GM19467 (cell line): ENCODE data around the gene CLEC4E.
"Not testable (repeated sequence)": the region's sequence is repeated elsewhere in the genome, so short reads cannot be mapped to it uniquely, and the experiment has no call there.

Source experiments
- ATAC-seq: cut with Tn5 transposase; IDR thresholded peaks from one replicate; pipeline ENCODE4 v1.9.1; 2021; ENCODE audit warnings: mild to moderate bottlenecking, moderate library complexity; ENCODE audit not compliant: unreplicated experiment

The CLEC4E gene, protein sequence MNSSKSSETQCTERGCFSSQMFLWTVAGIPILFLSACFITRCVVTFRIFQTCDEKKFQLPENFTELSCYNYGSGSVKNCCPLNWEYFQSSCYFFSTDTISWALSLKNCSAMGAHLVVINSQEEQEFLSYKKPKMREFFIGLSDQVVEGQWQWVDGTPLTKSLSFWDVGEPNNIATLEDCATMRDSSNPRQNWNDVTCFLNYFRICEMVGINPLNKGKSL

GRCh38 chr12:8540831-8541230 is at the start of gene CLEC4E:
CLEC4E (minus strand) TSS chr12:8540905; CDS start chr12:8540797, 108 bp downstream.
- not testable (repeated sequence) for ATAC-seq

DNA sequence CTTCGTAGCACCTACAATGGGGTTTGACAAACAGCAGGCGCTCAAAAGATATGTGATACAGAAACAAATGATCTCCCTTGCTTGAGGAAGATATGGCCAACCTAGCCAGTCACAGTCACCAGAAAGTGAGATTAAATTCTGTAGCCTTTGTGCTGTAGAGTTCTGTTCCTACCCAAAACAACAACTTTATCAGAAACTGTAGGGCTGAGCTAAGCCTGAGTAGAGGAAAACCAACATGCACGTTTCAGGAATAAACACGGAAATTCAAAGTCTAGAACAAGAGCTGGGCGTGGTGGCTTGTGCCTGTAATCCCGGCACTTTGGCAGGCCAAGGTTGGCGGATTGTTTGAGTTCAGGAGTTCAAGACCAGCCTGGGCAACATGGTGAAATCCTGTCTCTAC is 49.0 kb upstream of the CLEC4E start:
- no peak for ATAC-seq

DNA sequence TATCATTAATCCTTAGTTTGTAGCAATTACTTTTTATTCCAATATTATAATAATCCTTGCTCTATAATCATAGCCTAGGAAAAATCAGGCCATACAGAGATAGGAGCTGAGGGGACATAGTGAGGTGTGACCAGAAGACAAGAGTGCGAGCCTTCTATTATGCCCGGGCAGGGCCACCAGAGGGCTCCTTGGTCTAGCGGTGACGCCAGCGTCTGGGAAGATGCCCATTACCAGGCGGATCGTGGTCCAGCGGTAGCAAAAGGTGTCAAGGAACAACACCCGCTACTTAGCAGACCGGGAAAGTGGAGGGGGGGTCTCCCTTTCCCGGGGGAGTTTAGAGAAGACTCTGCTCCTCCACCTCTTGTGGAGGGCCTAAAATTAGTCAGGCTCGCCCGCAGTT is 43.8 kb upstream of the CLEC4E start:
- ATAC-seq, result not testable (repeated sequence)

DNA sequence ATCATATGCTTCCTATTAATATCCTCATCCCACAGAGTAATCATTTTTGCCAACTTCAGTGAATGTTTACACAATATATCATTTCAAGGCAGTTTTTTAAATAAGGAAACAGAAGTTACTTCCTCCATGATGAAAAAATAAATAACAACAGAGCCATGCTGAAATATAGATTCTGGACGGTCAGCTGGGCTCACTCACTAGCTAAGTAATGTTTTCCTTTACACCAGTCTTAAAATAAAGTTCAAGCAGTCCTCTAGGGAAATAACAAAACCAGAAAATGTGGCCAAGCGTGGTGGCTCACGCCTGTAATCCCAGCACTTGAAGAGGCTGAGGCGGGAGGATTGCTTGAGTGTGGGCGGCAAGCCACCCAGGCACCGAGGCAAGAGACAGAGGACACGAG is 43.3 kb upstream of the CLEC4E start:
- no peak for ATAC-seq

GRCh38 chr12:8581098-8581784 is 40.5 kb upstream of the CLEC4E start:
- no peak for ATAC-seq

DNA sequence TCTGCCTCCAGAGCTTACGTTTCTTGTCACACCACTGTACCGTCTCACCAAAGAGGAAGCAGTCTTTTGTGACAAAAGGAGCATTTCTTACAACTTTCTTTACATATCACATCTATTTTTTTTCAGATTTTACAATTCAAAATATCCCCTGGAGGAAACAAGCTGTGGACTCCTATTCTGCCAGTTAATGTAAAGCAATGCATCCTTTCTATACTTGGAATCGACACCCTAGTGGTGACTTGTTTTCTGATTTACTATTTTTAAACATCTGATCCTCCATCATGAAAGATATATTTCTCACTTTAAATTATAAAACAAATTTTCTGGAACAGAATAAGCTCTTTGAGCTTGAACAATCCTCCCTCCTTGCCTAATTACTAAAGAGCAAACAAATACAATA is 37.2 kb upstream of the CLEC4E start:
- ATAC-seq, result no peak

GRCh38 chr12:8572507-8572906 is 31.8 kb upstream of the CLEC4E start:
- ATAC-seq, result no peak

- ATAC-seq, result no peak
These were observed 25.8 kb upstream of the CLEC4E start for GRCh38 chr12:8566525-8566924.

DNA sequence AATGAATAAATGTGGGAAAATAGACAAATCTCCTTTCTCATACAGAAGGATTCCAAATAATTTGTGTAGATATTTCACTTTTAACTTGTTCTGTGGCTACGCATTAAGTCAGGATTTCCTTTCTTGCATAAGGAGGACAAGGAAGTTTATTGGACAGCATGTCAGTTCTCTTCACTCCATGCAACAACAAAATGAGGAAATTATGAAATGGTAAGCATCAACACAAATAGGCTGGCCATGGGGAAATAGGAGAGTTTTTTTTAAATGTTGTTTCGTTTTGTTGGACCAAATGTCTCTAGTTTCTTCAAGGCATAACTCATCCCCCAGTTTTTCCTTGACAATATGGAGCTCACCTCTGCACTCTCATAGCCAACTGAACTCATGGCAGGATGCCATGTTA is 25.3 kb upstream of the CLEC4E start:
- not testable (repeated sequence) for ATAC-seq

DNA sequence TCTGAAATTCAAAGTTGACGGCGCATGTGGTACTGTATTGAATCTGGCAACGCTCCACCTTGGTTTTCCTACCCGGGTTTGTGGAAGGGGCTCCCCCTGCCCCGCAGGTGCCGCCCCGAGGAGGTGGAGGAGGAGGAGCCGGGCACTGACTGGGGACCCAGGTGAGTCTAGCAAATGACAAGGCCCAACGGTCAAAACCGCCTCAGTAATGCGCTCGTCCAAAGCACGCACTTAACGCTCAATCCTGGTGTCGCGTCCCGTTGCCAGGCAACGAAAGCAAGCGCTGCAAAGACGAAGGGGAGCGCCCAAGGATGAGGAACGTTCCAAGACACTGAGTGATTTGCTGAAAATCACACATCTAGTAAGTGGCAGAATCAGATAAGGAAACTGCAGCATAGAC is 24.0 kb upstream of the CLEC4E start:
- ATAC-seq, result no peak

DNA sequence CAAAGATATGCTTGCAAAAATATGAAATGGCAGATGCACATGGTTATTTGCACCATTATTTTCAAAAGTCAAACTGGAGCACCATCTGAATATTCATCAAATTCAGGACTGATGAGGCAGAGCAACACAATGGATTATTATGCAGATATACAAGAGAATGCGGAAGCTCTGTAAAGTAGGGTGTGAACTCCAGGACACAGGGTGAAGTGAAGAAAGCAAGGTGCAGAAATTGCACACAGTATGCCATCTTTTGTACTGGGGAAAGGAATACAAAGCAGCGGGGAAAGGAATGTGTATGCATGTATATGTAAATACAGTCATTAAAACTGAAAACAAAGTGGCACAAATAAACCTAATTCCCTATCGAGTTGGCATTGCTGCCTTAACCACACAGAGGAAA is 22.7 kb upstream of the CLEC4E start:
- ATAC-seq, result no peak

DNA sequence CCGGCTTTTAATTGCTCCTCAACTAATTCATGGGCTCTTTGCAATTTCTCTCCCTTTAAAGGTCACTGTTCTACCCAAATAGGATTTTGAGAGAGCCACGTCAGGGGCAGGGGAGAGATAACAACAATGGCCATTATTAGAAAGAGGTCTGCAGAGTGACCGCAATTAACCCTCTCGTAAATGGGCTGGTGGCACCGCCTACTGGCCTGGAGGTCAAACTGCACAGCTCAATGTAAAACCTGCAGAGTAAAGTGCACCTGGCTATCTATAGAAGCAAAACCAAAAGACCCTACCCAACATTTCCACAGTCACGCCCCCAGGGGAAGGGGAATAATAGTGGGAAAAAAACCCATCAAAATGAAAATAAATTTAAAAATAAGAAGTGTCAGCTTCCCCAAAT is 21.6 kb upstream of the CLEC4E start:
- ATAC-seq, result no peak

- ATAC-seq, result no peak
These were observed 20.3 kb upstream of the CLEC4E start for GRCh38 chr12:8561011-8561410.

DNA sequence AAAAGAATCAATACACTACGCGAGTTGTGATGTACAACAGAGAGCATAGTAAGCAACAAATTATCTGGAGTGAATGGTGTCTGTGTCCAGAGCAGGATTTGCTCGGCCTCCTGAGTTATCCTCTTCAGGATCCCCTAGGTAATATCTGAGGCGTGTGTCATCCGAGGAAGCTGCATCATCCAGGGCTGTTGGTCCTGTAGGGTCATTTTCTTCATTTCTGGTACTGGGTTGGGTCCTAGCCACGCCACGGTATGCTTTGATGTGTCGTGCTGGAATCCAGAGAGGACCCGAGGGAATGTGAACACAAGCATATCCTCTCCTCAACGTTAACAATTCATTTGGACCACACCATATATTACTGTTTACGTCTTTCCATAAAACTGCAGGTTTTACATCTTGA is 19.0 kb upstream of the CLEC4E start:
- no peak for ATAC-seq

- ATAC-seq, result no peak
These were observed 15.9 kb upstream of the CLEC4E start for GRCh38 chr12:8556531-8557097.

DNA sequence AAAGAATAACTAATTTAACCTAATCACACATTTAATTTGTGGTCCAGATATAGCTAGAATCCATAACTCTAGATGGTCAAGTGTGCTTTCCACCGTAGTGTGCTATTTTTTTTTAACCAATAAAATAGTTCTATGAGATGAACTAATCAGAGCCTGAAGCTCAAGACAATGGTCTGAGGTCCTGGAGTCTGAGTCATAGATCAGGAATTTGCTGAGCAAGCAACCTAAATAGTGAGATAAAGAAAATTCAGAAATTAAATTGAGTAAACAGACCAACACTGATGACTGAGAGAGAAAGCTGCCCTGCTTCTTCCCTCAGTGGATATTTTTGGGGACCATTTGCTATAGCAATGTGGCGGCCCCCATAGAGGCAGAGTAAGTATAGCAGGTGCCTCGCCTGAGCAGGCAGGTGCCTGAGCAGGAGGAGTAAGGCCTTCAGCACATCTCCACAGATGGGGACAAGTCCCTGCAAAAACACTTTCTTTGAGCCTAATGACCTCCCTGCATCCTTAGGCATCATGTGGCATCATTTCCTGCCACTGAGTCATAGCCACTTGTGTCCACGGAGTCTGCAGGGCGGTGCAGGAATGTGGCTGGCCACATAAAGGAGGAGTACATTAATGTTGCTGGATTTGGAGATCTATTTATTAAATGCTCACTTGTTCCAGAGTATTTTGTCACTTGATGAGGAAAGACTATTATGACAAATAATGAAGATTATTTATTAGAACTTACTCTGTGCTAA is 13.9 kb upstream of the CLEC4E start:
- ATAC-seq, result no peak

GRCh38 chr12:8553088-8553627 is 12.5 kb upstream of the CLEC4E start:
- ATAC-seq, result no peak

DNA sequence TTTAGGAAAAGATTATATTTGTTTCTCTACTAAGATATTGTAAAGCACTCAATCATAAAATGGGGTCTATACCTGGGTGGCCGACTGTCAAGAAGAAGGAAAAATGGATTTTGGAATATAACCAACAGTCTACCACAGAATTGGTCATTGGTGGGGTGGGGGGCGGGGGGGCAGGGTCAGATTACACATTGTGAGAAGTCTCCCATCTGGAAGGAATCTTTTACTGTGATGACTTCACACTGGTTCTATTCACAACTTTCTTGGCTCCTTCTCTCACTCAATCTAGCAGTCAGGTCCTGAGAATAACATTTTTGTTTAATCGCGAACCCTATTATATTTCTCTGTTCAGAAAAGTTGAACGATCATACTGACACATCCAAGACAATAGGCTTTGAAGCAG is 8.7 kb upstream of the CLEC4E start:
- ATAC-seq, result no peak

GRCh38 chr12:8548192-8548591 is 7.5 kb upstream of the CLEC4E start:
- no peak for ATAC-seq

DNA sequence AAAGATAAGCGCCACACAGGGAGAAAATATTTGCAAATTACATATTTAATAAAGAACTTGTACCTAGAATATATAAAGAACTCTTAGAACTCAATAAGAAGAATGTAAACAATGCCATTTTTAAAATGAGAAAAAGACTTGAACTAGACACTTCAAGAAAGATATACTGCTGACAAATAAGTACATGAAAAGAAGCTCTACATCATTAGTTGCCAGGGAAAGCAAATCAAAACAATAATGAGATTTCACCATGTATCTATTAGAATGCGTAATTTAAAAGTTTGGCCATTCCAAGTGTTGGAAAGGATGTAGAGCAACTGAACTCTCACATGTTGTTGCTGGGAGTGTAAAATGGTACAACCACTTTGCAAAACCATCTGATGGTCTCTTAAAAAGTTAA is 6.9 kb upstream of the CLEC4E start:
- ATAC-seq, result no peak

- no peak for ATAC-seq
These were observed 5.9 kb upstream of the CLEC4E start for GRCh38 chr12:8546591-8546990.
